ENCODE results near the gene TP53I13. TPM values are rescaled to one million over a fixed set of nuclear protein-coding genes. Genes with fewer than 3 reads are reported as not detected.

The TP53I13 gene
- total and polyA plus RNA-seq, 4 donors, result 24.2 to 126 (median 61.4) TPM

- H3K9me3 ChIP-seq (ENCODE audit: control insufficient read depth in 4 of 4, insufficient read depth in 3 of 4, low read length in 3 of 4), result no peaks in the 10 kb centered on the region
- 6 to 7% methylated on average over 51 to 64 of the region's 64 CpGs for WGBS, 2 donors
- no peaks in the 10 kb centered on the region for H3K27me3 ChIP-seq (ENCODE audit: control insufficient read depth in 3 of 3, insufficient read depth in 3 of 3, low read length in 2 of 3)
- TF ChIP-seq, protein P1, sequence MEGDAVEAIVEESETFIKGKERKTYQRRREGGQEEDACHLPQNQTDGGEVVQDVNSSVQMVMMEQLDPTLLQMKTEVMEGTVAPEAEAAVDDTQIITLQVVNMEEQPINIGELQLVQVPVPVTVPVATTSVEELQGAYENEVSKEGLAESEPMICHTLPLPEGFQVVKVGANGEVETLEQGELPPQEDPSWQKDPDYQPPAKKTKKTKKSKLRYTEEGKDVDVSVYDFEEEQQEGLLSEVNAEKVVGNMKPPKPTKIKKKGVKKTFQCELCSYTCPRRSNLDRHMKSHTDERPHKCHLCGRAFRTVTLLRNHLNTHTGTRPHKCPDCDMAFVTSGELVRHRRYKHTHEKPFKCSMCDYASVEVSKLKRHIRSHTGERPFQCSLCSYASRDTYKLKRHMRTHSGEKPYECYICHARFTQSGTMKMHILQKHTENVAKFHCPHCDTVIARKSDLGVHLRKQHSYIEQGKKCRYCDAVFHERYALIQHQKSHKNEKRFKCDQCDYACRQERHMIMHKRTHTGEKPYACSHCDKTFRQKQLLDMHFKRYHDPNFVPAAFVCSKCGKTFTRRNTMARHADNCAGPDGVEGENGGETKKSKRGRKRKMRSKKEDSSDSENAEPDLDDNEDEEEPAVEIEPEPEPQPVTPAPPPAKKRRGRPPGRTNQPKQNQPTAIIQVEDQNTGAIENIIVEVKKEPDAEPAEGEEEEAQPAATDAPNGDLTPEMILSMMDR (IDR thresholded peaks at IDR 0.05; ENCODE audit: control extremely low read depth, extremely low read depth), result no peak
- peak overlapping the region; percentile 63 for H3K4me3 ChIP-seq
- H3K36me3 ChIP-seq (ENCODE audit: control insufficient read depth in 4 of 4, insufficient read depth in 4 of 4, low read length in 4 of 4), result no peaks in the 10 kb centered on the region
- H3K27ac ChIP-seq (ENCODE audit: low read depth in 1 of 2, low read length in 1 of 2), result no peak overlapping the region
- H3K9ac ChIP-seq (ENCODE audit: insufficient read depth in 1 of 2, low read length in 2 of 2), result no peak overlapping the region
- peaks cover 10 to 59% (median 22%) of the 10 kb centered on the region in 5 donors for H3K4me1 ChIP-seq (ENCODE audit: control insufficient read depth in 5 of 5, insufficient read depth in 5 of 5, low read length in 5 of 5)
- DNase-seq, result peak in 2 of 3 donors; percentile 37 to 45
- ATAC-seq (ENCODE audit: insufficient read depth, low FRiP score), result no peak
Measured at GRCh38 chr17:29593591-29594518, 25.4 kb downstream of the TP53I13 start.

GRCh38 chr17:29594519-29595090, 26.1 kb downstream of the TP53I13 start:
- Histone ChIP-seq H3K36me3 (ENCODE audit: control insufficient read depth in 4 of 4, insufficient read depth in 4 of 4, low read length in 4 of 4) (no peaks in the 10 kb centered on the region), H3K9me3 (ENCODE audit: control insufficient read depth in 4 of 4, insufficient read depth in 3 of 4, low read length in 3 of 4) (no peaks in the 10 kb centered on the region), H3K4me1 (ENCODE audit: control insufficient read depth in 5 of 5, insufficient read depth in 5 of 5, low read length in 5 of 5) (peaks cover 10 to 59% (median 21%) of the 10 kb centered on the region in 5 donors), H3K4me3 (no peak overlapping the region), H3K27me3 (ENCODE audit: control insufficient read depth in 3 of 3, insufficient read depth in 3 of 3, low read length in 2 of 3) (no peaks in the 10 kb centered on the region), H3K9ac (ENCODE audit: insufficient read depth in 1 of 2, low read length in 2 of 2) (no peak overlapping the region), H3K27ac (ENCODE audit: low read depth in 1 of 2, low read length in 1 of 2) (no peak overlapping the region)
- TF ChIP-seq, protein P1 (IDR thresholded peaks at IDR 0.05; ENCODE audit: control extremely low read depth, extremely low read depth), result no peak
- 88 to 91% methylated on average over 11 of the region's 11 CpGs for WGBS, 2 donors
- no peak for DNase-seq
- no peak for ATAC-seq (ENCODE audit: insufficient read depth, low FRiP score)

DNA sequence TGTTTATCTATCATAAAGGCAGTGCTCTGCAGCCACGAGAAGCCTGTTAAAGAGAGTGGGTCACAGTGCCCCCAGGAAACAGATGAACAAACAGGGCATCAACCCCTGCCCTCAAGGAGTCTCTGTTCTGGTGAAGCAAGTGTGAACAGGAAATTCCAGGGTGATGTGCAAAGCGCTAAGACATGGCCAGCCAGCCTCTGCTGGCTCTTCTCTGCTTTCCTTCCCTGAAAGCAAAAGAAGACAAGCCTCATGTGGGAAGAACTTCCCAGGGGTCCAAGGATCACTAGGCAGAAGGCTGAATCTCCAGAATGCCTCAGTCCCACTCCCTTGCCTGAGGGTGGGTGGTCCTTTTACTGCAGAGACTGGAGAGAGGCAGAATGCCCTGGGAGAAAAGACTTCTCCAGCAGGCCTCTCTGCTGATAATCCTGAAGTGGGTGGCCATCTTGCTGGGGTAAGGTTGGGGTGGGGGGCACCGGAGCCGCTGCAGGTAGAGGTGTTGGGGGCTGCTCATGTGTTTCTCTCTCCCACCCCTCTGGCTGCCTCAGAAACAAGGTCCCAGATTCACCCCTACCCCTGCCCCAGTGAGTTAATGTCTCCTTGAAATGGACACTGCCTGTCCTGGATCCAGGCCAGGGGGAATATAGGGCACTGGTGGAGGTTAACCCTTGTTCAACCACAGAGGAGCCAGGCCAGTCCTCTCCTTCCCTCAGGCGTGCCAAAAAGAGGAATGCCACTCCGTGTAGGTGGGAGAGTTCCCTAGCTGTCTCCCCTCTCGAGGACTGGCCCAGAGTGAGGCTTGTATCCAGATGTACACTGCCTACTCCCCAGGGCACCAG, 26.8 kb downstream of the TP53I13 start:
- no peaks in the 10 kb centered on the region for H3K9me3 ChIP-seq (ENCODE audit: control insufficient read depth in 4 of 4, insufficient read depth in 3 of 4, low read length in 3 of 4)
- TF ChIP-seq, protein P1 (IDR thresholded peaks at IDR 0.05; ENCODE audit: control extremely low read depth, extremely low read depth), result no peak
- H3K36me3 ChIP-seq (ENCODE audit: control insufficient read depth in 4 of 4, insufficient read depth in 4 of 4, low read length in 4 of 4), result no peaks in the 10 kb centered on the region
- peaks cover 6 to 53% (median 14%) of the 10 kb centered on the region in 5 donors for H3K4me1 ChIP-seq (ENCODE audit: control insufficient read depth in 5 of 5, insufficient read depth in 5 of 5, low read length in 5 of 5)
- WGBS, 2 donors, result 81 to 86% methylated on average over 7 of the region's 7 CpGs
- H3K27me3 ChIP-seq (ENCODE audit: control insufficient read depth in 3 of 3, insufficient read depth in 3 of 3, low read length in 2 of 3), result no peaks in the 10 kb centered on the region
- H3K27ac ChIP-seq (ENCODE audit: low read depth in 1 of 2, low read length in 1 of 2), result no peak overlapping the region
- H3K4me3 ChIP-seq, result no peak overlapping the region
- ATAC-seq (ENCODE audit: insufficient read depth, low FRiP score) (no peak), DNase-seq (peak in 1 of 3 donors; percentile 37)
- H3K9ac ChIP-seq (ENCODE audit: insufficient read depth in 1 of 2, low read length in 2 of 2), result no peak overlapping the region

Measured in lung (tissue), 12 donors.